GM19455 (cell line): Measurements from ENCODE around the gene RAPGEF1.
A peak's percentile ranks its signal among the peaks of the same experiment; 100 is the strongest.

ENCODE experiments used
- ATAC-seq: cut with Tn5 transposase; IDR thresholded peaks from one replicate; pipeline ENCODE4 v1.9.1; 2021; ENCODE audit not compliant: unreplicated experiment

The RAPGEF1 gene

GRCh38 chr9:131545003-131545785 lies 194.7 kb downstream of the RAPGEF1 start, which contains the start of gene PRRT1B:
PRRT1B (plus strand) TSS chr9:131545523; CDS start chr9:131545616, 93 bp downstream.
- no peak for ATAC-seq

GRCh38 chr9:131543141-131543540 lies 196.7 kb downstream of the RAPGEF1 start:
- ATAC-seq, result no peak

- ATAC-seq, result no peak
Measured at GRCh38 chr9:131539223-131539923, 200.5 kb downstream of the RAPGEF1 start.

- ATAC-seq, result no peak
Measured at GRCh38 chr9:131537946-131538345, 201.9 kb downstream of the RAPGEF1 start.

GRCh38 chr9:131534721-131535237 lies 205.1 kb downstream of the RAPGEF1 start:
- no peak for ATAC-seq

- ATAC-seq, result peak; percentile 88
Measured at GRCh38 chr9:131530920-131531832, 208.7 kb downstream of the RAPGEF1 start, which contains the start of gene UCK1. UCK1 (minus strand) TSS chr9:131531263; CDS start chr9:131531174, 89 bp downstream.

- ATAC-seq, result peak; percentile 20
Measured at GRCh38 chr9:131530546-131530919, 209.3 kb downstream of the RAPGEF1 start.

GRCh38 chr9:131529597-131530545 lies 210.0 kb downstream of the RAPGEF1 start:
- ATAC-seq, result no peak

GRCh38 chr9:131528886-131529505 lies 210.9 kb downstream of the RAPGEF1 start:
- no peak for ATAC-seq

- ATAC-seq, result no peak
Measured at GRCh38 chr9:131528186-131528585, 211.7 kb downstream of the RAPGEF1 start.
